ENCODE results near the gene MAPKAP1. TPM values are rescaled to one million over a fixed set of nuclear protein-coding genes. Genes with fewer than 3 reads are reported as not detected.
"Not testable (repeated sequence)": the region's sequence is repeated elsewhere in the genome, so short reads cannot be mapped to it uniquely, and the experiment has no call there.

The MAPKAP1 gene
- total and polyA plus RNA-seq, 8 donors: 49.5 to 89.5 (median 56.2) TPM

GRCh38 chr9:125703662-125704061 is 3.3 kb downstream of the MAPKAP1 start:
- intact Hi-C loops (cut with DNase I): no loop called here
- Histone ChIP-seq H3K36me3 (no peaks in the 10 kb centered on the region), H3K27me3 (no peaks in the 10 kb centered on the region), H3K27ac (no peak overlapping the region), H3K4me3 (no peak overlapping the region), H3K9me3 (no peaks in the 10 kb centered on the region), H3K4me1 (peaks cover 5 to 24% of the 10 kb centered on the region in 2 donors)
- no peak for TF ChIP-seq CTCF (IDR thresholded peaks at IDR 0.05)
- DNase-seq (no peak), ATAC-seq (no peak)

- no peak overlapping the region for H3K27ac ChIP-seq
- no peaks in the 10 kb centered on the region for H3K36me3 ChIP-seq
- no peak for DNase-seq
- peaks cover 5 to 15% of the 10 kb centered on the region in 2 donors for H3K4me1 ChIP-seq
- no peak overlapping the region for H3K4me3 ChIP-seq
- intact Hi-C loops (cut with DNase I): no loop called here
- TF ChIP-seq CTCF (IDR thresholded peaks at IDR 0.05): no peak
- no peak for ATAC-seq
- no peaks in the 10 kb centered on the region for H3K27me3 ChIP-seq
- no peaks in the 10 kb centered on the region for H3K9me3 ChIP-seq
These were observed 5.7 kb downstream of the MAPKAP1 start for GRCh38 chr9:125701351-125701750.

GRCh38 chr9:125700791-125701190 is 6.2 kb downstream of the MAPKAP1 start:
- peaks cover 0 to 13% of the 10 kb centered on the region in 2 donors for H3K4me1 ChIP-seq
- intact Hi-C loops (cut with DNase I): no loop called here

GRCh38 chr9:125699870-125700269 is 7.1 kb downstream of the MAPKAP1 start:
- intact Hi-C loops (cut with DNase I): no loop called here
- ATAC-seq (no peak), DNase-seq (no peak)
- Histone ChIP-seq H3K36me3 (no peaks in the 10 kb centered on the region), H3K9me3 (no peaks in the 10 kb centered on the region), H3K27ac (no peak overlapping the region), H3K4me3 (no peak overlapping the region), H3K4me1 (peaks cover 0 to 10% of the 10 kb centered on the region in 2 donors), H3K27me3 (no peaks in the 10 kb centered on the region)
- no peak for TF ChIP-seq CTCF (IDR thresholded peaks at IDR 0.05)

More at GRCh38 chr9:125700791-125701190, 6.2 kb downstream of the MAPKAP1 start:
- Histone ChIP-seq H3K27ac (no peak overlapping the region), H3K36me3 (no peaks in the 10 kb centered on the region), H3K9me3 (no peaks in the 10 kb centered on the region), H3K27me3 (no peaks in the 10 kb centered on the region), H3K4me3 (no peak overlapping the region)
- DNase-seq (no peak), ATAC-seq (no peak)
- no peak for TF ChIP-seq CTCF (IDR thresholded peaks at IDR 0.05)

- intact Hi-C loops (cut with DNase I): no loop called here
- no peaks in the 10 kb centered on the region for H3K36me3 ChIP-seq
- no peak for DNase-seq
- H3K4me3 ChIP-seq: no peak overlapping the region
- no peak for TF ChIP-seq CTCF (IDR thresholded peaks at IDR 0.05)
- H3K9me3 ChIP-seq: no peaks in the 10 kb centered on the region
- H3K27ac ChIP-seq: no peak overlapping the region
- ATAC-seq: no peak
- H3K4me1 ChIP-seq: peaks cover 0 to 9% of the 10 kb centered on the region in 2 donors
- H3K27me3 ChIP-seq: no peaks in the 10 kb centered on the region
These were observed 10.8 kb downstream of the MAPKAP1 start for GRCh38 chr9:125696106-125696647.

GRCh38 chr9:125695548-125695947 is 11.5 kb downstream of the MAPKAP1 start:
- ATAC-seq; H3K9me3 ChIP-seq; intact Hi-C loops (cut with DNase I); H3K27me3 ChIP-seq; H3K27ac ChIP-seq; H3K36me3 ChIP-seq; H3K4me3 ChIP-seq; DNase-seq; H3K4me1 ChIP-seq: not testable (repeated sequence)
